Islet precursor cell (in vitro differentiated cells): ENCODE results near the gene BAG2.

Experiments
- DNase-seq: peaks from one replicate; pipeline ENCODE4 v3.0.0-alpha.2; 2018

The BAG2 gene

DNA sequence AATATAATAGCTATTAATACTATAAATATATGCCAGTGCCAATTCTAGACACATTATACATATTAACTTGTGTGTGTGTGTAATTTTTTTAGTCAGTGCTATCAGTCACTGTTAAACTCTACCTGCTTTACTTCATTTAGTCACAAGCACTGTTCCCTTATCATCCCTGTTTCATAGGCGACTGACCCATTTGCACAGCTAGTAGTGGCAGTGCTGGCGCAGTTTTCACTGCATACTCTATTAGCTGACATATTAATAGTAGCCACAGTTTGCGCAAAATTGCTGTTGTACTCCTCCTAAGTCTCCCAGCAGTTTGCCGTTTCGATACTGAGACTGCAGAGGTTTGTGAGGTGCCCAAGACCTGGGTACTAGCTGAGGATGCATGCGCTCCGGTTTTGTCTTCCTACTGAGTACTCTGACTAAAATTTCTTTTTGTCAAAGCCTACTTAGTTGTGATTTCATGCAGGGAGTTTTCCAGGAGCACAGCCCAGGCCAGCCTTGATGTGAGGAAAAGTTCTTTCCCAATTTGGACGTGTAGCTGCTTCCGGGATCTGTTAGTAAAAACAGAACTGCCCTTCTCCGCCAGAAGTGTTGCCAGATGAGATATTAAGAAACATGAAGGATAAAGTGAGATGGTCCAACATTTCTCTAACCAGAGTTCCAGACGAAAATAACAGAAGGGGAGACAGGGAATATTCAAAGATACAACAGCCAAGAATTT is 5.6 kb downstream of the BAG2 start:
- DNase-seq = no peak

DNA sequence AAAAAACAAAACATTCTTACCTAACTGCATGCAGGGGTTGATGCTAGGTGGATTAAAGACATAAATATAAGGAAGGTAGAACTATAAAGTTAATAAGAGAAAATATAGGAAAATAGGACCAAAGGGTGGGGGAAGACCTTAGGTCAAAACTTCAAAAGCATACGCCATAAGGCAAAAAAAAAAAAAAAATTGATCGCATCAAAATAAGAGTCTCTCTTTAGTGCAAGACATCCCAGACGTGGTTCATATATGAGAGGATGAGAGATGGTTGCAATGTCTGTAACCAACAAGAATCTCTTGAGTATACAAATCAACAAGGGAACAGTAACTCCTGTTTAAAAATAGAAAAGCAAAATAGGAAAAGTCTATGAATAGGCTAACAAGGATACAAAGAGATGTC is 8.5 kb downstream of the BAG2 start:
- no peak for DNase-seq

DNA sequence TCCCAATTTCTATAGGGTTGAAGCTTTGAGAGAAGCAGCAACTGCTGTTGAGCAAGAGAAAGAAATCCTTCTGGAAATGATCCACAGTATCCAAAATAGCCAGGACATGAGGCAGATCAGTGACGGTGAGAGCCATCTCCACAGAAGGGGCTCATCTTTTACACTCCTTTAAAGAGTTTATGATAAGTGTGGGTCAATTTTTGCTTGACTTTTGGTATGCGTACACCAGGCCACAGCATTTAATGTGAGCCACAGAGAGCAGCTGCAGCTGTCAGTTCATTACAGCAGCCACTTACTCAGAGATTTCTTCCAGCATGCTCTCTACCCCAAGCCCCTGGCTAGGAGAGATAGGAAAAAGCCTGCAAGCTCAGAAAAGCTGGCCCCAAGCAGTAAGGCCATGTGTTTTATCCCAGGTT is 9.9 kb downstream of the BAG2 start:
- DNase-seq = no peak

DNA sequence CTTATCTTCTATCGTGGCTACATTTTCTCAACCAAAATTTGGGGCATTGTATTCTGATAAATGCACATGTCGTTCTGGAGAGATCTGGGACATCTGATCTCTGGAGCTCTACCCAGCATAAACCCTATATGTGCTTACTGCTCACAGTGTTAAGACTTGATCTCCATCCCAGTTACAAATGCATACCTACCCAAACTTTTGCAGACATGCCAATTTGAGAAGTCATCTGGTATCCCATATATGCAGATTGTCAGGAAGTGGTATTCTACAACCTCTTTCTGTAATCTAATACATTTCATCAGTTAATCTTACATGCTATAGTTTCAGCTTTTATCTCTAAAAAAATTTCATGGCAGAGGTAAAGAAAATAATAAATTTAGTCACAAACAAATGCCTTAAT is 11.2 kb downstream of the BAG2 start:
- no peak for DNase-seq

DNA sequence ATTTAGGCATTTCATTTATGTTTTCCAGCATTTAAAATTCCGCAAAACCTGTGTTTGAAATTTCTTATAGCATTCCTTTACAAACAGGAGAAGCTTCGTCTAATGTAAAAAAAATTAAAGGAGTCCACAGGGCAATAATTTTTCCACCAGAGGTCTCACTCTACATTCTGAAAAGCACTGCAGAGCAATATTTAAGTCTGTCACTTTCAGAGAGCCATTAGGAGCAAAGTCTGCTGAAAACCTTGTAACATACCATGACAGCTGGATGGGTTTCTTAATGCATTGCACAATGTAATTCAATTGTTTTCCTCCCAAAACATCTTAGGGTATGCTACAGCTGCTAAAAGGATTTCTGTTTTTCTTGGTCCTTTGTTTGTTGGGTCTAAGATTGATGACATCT is 18.0 kb downstream of the BAG2 start:
- no peak for DNase-seq

DNA sequence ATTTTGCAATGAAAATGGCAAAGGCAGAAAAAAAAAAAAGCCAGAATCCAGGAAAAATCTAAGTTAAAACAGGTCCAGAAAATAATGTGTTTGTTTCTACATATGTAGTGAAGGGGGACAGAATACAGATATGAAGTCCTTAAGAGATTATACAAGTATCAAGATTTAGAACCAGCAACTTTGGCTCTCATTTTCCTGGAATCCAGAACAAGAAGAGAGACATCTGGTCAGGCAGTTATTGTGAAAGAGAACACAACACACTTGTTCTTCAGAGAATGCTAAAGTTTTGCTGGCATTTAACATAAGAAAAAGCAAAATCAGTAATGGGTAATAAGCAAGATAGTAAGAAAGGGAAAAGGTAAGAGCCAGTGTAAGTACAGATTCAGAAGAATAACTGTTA is 21.1 kb downstream of the BAG2 start:
- DNase-seq = no peak

DNA sequence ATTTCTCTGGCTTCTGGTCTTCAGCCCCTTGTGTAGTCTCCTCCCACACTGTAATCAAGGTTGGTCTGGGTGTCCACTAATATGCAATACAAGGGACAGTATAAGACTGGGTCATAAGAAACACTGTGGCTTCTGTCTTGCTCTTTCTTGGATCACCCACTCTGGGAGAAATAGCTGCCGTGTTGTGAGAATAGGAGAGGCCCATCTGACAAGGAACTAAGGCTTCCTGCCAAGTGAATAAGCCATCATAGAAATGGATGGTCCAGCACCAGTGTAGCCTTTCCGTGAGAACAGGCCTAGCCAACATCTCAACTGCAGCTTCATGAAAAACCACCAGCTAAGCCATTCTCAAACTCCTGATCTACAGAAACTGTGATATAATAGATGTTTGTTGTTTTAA is 23.3 kb downstream of the BAG2 start:
- no peak for DNase-seq

DNA sequence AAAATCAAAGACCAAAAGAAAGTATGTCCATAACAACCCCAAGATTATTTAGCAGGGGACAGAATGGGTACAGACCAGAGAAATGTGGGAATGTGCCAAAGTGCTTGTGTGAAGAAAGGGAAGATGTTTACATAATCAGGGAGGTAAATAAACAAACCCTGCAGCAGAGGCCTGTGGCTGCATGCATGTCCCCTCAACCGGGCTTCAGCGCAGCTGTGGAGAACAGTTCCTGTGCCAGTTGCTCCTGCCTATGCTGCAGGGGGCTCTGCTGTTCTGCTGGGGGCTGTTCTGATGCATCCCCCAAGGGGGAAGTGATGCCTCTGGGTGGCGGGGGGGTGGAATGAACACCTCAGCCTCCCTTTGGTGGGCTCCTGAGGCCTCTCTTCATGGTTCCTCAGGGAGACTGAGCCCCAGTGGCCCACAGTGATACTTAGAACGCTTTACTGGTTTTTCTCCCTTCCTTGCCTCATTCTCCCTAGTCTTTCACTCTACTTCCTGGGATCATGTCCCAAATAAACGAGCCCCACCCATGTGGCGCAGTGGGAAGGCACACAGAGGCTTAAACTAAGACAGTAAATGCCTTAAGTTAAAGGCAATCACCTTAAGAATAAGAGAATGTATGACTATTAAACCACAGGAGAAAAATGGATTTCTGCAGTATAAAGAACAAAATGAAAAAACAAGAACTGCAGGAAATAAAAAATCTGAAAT is 27.0 kb downstream of the BAG2 start:
- no peak for DNase-seq

DNA sequence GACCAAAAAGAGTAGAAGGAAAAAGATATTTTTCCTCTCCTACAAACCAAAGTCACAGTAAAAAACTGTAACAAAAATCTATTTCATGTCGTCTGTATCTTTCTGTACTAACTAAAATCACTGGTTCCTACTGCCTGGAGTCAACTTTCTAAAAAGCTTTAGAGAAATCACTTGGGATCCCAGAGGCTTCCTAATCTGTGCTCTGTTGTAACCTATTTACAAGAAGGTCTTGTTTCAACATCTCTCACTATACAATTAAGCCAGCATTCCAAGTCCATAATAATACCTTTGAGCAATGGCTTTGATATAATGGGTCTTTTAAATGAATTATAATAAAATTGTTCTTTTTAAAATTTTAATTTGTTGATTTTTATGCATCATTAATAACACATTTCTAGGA is 29.6 kb downstream of the BAG2 start:
- no peak for DNase-seq

DNA sequence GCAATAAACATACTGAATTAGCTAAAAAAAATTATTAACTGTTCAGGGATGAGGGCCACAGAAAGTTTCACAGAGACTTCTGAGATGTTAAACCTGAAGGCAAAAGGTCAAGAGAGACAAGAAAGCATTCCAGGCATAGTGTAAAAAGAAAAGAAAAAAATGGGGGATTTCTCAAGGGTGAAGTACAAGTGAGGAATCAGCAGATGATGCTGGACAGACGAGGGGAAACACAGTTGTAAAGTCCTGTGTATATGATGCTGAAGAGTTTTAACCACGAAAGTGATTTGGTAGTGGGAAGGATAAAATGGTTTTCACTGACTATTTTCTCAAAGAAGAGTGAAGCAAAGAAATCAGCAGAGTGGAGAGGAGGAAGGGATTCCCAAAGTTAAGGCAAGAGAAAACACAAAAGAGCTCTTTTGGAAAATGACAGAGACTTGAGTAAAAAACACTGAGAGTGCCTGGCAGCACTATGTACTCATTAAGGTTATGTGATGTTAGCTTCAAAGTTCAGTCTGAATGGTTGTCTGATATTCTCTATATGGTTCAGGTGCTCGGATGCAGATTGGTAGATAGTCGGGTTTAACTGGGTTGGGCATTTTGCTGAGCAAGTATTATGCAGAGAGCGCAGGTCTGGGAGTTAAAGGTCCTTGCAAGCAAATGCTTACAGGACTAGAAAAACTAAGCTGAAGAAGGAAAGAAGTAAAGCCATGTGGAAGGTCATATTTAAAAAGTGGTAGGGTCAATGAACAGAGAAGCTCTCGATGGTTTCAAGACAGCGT is 33.6 kb downstream of the BAG2 start:
- no peak for DNase-seq

DNA sequence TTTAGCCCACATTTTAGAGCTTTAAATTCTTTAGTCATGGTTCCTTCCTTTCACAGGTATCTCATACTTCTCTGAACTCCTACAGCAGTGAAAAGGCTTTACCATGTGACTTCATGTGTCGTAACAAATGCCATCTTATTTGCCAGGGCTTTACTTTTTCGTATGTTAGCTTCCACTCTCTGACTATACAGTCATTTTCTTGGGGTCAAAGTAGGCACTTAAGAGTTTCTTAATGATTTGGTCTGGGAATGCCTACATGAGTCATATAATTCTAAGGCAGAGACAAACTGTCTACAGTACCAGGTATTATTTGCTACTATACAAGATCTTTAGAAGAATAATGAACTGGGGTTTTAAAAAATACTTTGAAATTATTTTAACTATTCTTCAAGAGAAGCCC is 35.0 kb downstream of the BAG2 start:
- no peak for DNase-seq

DNA sequence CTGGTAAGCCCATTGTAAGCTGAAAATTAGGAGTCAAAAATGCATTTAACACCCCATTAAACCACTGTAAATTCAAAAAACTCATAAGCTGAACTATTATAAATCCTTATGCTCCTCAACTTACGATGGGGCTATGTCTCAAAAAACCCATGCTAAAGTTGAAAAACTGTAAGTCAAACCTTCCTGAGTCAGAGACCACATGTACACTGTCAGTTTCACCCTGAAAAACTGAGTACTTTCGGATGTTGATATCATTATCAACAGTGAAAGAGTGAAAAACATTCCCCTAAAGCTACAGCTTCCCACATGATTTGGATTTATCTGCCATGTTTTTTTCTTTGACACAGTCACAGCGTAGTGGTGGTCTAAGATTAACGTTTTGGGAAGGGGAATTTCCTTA is 35.7 kb downstream of the BAG2 start:
- no peak for DNase-seq

DNA sequence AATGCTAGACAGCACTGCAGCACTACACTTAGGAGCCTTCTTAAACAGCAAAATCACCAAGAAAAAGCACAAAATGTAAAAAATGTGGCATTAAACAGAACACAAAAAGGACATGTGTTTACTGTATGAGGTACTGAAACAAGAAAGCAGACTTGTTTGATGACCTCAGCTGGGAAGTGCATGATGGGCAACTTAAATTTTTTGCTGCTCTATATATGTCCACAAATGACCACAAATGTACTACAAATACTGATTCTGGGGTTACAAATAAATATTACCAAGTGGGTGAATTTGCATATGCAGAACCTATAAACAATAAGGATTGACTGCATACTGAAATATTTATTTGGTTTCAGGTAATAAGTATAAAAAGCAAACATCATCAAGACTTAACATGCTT is 36.9 kb downstream of the BAG2 start:
- DNase-seq = no peak

DNA sequence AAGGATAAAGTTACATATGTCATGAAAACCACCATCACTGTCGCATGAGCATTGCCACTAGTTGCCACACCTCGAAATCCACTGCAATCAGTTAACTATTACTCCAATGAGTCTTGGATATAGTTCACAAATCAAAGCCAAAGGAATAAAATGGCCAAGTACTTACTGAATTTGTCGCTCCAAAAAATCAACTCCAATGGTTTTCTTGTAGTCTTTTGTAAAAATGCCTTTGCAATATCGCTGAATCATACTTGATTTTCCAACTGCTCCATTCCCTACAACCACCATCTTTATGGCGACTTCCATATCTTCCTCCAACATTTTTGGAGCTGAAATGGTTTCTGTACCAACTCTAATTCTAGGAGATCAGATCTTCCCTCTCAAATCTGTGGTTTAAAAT is 37.9 kb downstream of the BAG2 start:
- no peak for DNase-seq

DNA sequence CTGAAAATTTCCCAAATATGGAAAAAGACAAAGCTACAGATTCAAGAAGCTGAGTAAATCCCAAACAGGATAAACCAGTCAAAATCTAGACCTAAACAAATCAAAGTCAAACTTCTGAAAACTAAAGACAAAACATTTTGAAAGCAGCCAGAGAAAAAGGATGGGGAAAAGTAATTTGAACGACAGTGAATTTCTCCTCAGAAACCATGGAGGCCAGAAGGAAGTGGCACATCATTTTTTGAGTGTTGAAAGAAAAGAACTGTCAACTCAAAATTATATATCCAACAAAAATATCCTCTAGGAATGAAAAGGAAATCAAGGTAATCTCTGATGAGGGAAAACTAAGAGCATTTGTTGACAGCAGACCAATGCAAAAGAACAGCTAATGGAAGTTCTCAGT is 43.1 kb downstream of the BAG2 start:
- DNase-seq = no peak

DNA sequence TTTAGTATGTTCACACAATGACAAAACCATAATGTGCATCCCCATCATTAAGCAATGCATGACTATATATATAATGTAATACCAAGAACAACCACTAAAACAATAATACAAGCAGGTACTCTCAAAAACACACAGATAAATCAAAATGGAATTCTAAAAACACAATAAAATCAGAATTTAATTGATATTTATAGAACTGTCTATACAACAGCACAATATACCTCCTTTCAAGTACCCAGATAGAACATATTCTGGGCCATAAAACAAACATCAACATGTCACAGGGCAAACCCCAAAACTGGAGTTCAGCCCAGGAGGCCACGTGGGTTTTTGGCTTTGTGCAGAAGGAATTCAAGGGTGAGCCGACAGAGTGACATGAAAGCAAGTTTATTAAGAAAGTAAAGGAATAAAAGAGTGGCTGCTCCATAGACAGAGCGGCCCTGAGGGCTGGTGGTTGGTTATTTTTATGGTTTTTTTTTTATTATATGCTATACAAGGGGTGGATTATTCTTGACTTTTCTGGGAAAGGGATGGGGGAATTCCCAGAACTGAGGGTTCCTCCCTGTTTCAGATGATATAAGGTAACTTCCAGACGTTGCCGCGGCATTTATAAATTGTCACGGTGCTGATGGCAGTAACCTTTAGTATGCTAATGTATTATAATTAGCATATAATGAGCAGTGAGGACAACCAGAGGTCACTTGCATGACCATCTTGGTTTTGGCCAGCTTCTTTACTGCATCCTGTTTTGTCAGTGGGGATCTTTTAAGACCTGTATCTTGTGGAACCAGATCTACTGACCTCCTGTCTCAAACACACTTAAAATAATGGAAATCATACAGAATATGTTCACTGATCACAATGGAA is 44.3 kb downstream of the BAG2 start:
- DNase-seq = no peak

DNA sequence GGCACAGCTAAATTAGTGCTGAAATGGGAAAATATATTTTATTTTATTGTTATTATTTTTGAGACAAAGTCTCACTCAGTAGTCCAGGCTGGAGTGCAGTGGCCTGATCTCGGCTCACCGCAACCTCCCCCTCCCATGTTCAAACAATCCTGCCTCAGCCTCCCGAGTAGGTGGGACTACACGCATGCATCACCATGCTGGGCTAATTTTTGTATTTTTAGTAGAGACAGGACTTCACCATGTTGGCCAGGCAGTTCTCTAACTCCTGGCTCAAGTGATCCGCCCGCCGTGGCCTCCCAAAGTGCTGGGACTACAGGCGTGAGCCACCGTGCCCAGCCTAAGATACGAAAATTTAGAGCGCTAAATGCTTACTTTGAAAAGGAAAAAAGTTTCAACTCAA is 45.1 kb downstream of the BAG2 start:
- DNase-seq = no peak

DNA sequence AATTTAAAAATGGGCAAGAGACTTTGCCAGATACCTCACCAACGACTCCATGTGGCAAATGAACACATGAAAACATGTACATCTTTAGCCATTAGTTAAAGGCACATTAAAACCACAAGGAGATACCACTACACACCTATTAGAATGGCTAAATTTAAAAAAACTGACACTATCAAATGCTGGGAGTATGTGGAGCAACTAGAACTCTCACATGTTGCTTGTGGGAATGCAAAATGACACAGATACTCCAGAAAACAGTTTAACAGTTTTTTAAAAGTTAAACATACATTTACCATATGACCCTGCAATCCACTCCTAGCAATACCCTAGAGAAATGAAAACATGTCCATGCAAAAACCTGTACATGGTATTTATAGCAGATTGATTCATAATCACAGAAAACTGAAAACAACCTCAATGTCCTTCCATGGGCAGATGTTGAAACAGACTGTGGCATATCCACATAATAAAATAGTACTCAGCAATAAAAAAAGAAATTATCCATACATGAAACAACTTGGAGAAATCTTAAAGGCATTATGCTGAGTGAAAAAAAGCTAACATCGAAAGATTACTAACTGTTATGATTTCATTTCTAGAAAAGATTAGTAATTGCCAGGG is 48.1 kb downstream of the BAG2 start:
- no peak for DNase-seq

DNA sequence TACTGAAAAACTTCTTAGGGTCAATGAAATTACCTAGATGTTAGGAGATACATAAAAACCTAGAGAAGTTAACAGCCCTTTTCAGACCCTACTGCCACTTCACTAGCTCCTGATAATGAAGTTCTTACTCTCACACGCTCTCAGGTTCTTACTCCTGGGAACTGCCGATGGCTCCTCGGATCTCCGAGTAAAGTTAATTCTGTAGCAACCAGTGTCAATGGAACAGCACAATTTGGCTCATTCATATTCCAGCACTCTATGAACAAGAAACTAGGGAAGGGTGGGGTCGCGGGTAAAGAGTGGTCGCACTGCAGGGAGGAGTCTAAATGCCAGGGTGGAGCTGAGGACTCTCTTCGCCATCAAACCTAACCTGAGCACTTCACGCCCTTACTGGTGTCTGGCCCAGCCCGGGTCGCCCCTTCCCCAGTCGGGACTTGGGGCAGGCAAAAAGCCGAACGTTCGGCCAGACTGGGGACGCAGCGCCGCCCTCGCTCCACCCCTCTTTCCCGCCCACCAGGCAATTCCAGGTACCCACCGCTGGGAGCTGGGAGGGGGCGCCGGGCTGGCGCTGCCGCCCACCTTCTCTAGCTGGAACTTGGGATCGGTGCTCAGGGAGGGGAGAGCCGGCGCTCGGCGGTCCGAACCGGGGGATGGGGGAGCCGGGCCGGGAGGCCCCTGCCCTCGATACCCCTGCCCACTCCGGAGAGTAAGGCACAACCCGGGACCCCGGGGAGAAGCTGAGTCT is 49.2 kb downstream of the BAG2 start:
- DNase-seq = peak; percentile 94

DNA sequence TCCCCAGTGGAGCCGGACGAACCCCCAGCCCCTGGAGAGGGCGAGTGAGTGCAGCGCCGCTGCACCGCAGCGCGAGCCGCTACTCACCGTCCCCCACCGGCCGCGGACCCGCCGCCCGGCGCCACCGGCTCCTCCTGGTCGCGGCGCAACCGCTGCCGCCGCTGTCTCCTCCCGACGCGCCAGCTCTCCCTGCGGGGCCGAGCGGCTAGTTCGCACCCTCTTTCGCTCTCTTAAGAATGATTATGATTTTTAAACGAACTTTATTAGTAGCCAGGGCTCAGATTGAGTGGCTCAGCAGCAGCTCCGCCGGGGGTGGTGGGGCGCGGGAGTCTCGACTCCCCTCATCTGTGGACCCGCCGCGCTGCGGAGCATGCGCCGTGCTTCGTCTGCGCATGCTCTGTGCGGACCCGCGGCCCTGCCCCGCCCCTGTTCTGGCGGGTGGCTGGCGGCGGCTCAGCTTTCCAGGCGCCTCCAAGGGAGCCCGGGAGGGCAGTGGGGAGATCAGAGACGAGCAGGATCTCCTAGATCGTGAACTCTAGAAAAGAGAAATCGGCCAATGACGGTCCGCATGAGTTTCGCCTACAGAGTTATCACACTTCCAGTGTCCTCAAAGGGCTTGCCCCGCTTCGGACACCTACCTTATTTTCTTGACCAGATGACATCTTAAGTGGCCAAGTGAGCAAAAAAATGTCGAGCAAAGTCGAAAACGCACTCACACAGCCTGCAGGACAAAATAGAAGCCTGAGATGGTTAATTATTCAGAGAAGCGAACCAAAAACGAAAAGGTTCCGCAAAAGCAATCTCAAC is 50.0 kb downstream of the BAG2 start, which contains the start of gene RAB23:
TSS of gene RAB23 (minus strand) at position 372 of the 807 bp plus-strand sequence. CDS start 11,927 bp downstream, outside the sequence.
- peak; percentile 92 for DNase-seq

DNA sequence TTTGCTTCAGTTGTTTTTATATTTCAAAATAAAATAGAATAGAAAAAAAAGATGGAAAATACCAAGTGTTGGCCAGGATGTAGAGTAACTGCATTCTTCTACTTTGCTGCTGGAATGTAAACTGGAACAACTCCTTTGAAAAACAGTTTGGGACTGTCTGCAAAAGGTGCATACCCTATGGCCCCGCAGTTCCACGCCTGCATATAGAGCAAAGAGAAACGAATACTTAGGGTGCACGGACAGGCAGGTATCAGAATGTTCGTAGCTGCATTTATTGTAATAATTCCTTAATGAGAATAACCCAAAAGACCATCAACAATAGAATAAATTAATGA is 50.6 kb downstream of the BAG2 start:
- no peak for DNase-seq
